ENCODE data around the gene OR5L2.
"Not testable (repeated sequence)": the region's sequence is repeated elsewhere in the genome, so short reads cannot be mapped to it uniquely, and the experiment has no call there.

OR5L2 gene

DNA sequence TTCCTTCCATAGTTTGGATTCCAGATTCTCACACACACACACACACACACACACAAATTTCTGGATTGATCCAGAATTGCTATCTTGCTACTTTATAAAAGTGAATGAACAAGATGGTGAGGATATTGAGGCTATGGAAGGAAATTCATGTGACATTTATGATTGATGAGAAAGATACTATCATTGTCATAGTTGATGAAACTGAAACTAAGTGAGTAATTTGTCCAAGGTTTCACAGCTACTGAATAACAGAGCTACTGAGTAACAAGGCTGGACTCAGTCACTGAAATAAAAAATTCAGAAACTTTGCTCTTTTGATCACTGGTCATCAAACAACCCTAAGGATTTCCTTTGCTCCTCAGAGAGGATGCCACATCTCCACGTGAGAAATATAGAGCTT, 27.7 kb downstream of the OR5L2 start:
- peaks cover 90% of the 10 kb centered on the region for H3K9me3 ChIP-seq (ENCODE audit: control insufficient read depth, insufficient read depth, low read length)
- H3K9ac ChIP-seq (ENCODE audit: low read depth, low read length) = no peak overlapping the region
- H3K36me3 ChIP-seq (ENCODE audit: control insufficient read depth, insufficient read depth, low read length) = no peaks in the 10 kb centered on the region
- H3K27me3 ChIP-seq (ENCODE audit: control insufficient read depth, insufficient read depth, low read length) = no peaks in the 10 kb centered on the region
- no peaks in the 10 kb centered on the region for H3K4me1 ChIP-seq (ENCODE audit: control insufficient read depth, insufficient read depth, low read length)
- no peak overlapping the region for H3K4me3 ChIP-seq (ENCODE audit: low read depth, low read length)
- no peak overlapping the region for H3K27ac ChIP-seq (ENCODE audit: low read depth, low read length)

DNA sequence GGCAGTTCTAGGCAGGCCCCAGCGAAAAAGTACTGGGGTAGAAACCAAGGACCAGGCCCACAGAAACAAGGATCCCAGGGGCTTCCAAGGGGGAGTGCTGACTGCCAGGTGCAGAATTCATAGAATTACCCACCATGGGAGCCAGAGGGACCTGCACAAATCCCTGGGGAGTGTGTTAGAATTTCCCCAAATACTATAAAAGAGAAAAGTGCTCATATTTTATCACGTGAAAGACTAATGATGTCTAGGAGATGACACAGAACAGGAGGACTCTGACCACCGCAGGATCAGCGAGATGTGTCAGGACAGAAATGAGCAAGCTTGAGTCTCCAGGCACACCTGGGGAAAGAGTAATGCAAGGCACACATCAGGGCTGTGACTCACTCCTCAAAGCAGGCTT, 40.3 kb downstream of the OR5L2 start:
- H3K36me3 ChIP-seq (ENCODE audit: control insufficient read depth, insufficient read depth, low read length); H3K27me3 ChIP-seq (ENCODE audit: control insufficient read depth, insufficient read depth, low read length); H3K4me3 ChIP-seq (ENCODE audit: low read depth, low read length); H3K9ac ChIP-seq (ENCODE audit: low read depth, low read length); H3K4me1 ChIP-seq (ENCODE audit: control insufficient read depth, insufficient read depth, low read length); H3K27ac ChIP-seq (ENCODE audit: low read depth, low read length): not testable (repeated sequence)
- peaks cover 27% of the 10 kb centered on the region; the same call in 1 of the 2 replicates for H3K9me3 ChIP-seq (ENCODE audit: control insufficient read depth, insufficient read depth, low read length)

DNA sequence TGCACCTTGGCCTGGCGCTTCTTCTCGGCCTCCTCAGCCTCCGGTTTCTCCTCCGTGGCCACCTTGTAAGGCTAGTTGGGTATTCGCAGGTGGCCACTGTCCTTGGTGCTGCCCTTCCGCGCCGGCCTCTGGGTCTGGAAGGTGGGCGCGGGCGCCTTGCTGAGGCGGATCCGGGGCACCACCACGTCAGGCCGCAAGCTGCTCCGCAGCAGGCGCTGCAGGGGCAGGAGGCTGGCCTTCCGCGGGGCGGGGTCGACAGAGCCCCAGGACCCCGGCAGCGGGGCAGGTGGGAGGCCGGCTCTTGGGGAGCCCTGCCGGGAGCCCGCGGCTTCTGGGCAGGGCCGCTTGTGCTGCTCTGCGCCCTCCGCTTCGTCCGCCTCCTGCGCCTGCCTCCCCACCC, 45.7 kb downstream of the OR5L2 start:
- H3K27me3 ChIP-seq (ENCODE audit: control insufficient read depth, insufficient read depth, low read length); H3K9ac ChIP-seq (ENCODE audit: low read depth, low read length): not testable (repeated sequence)

DNA sequence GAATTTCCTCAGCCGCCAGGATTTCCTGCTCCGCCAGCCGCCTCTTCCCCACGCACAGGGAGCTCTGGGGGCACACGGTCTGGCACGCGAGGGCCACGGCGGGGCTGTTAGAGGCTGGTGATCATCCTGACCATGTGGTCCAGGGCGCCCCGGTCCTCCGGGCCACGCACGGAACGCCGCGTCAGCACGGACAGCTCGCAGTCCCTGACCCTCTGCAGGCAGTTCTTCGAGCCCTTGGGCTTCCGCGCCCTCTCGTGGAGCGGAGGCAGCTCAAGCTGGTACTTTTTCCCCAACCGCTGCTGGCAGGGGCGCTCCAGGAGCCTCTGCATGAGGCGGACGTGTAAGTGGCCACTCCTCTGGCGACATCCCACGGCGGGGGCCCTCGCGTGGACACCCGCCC, 46.1 kb downstream of the OR5L2 start:
- H3K9ac ChIP-seq (ENCODE audit: low read depth, low read length) = not testable (repeated sequence)

More for the DNA sequence above, 45.7 kb downstream of the OR5L2 start:
- H3K4me3 ChIP-seq (ENCODE audit: low read depth, low read length); H3K27ac ChIP-seq (ENCODE audit: low read depth, low read length); H3K36me3 ChIP-seq (ENCODE audit: control insufficient read depth, insufficient read depth, low read length); H3K4me1 ChIP-seq (ENCODE audit: control insufficient read depth, insufficient read depth, low read length): not testable (repeated sequence)
- H3K9me3 ChIP-seq (ENCODE audit: control insufficient read depth, insufficient read depth, low read length) = peaks cover 29% of the 10 kb centered on the region

More for the DNA sequence above, 46.1 kb downstream of the OR5L2 start:
- H3K36me3 ChIP-seq (ENCODE audit: control insufficient read depth, insufficient read depth, low read length); H3K4me1 ChIP-seq (ENCODE audit: control insufficient read depth, insufficient read depth, low read length); H3K27ac ChIP-seq (ENCODE audit: low read depth, low read length); H3K4me3 ChIP-seq (ENCODE audit: low read depth, low read length); H3K27me3 ChIP-seq (ENCODE audit: control insufficient read depth, insufficient read depth, low read length): not testable (repeated sequence)
- peaks cover 30% of the 10 kb centered on the region for H3K9me3 ChIP-seq (ENCODE audit: control insufficient read depth, insufficient read depth, low read length)
